IMR-90 (cell line): ENCODE measurements around the gene RAP1GAP2. TPM values are rescaled to one million over a fixed set of nuclear protein-coding genes. Genes with fewer than 3 reads are reported as not detected.

Experiments used
- ATAC-seq: fragments of 200-7000 bp; cut with Tn5 transposase; 2 replicates; pipeline ENCODE4 v1.9.1; 2020; ENCODE audit warnings: low read depth, mild to moderate bottlenecking, moderate library complexity
- BruUV-seq: library from RNA; stranded (reverse); fragments of 400-500 nt; replicated peaks from 2 replicates; lab custom pipeline; 2021; lab: Mats Ljungman, UMichigan
- CTCF ChIA-PET: fragments of 300-600 bp; formaldehyde crosslinking; extraction: SDS; loops from one replicate; lab custom pipeline; 2021; ENCODE audit warnings: antibody characterized with exemption; lab: Yijun Ruan, JAX
- POLR2A ChIA-PET: fragments of 300-600 bp; sonication (Branson Sonifier 250); formaldehyde crosslinking; loops from one replicate; lab custom pipeline; 2022; ENCODE audit warnings: antibody characterized with exemption; ENCODE audit not compliant: unreplicated experiment; lab: Charles Lee
- DNase-seq: peaks from one replicate; pipeline ENCODE4 v3.0.0; 2013
- H2AFZ ChIP-seq: replicated peaks from 2 replicates; pipeline ENCODE3; 2013; ENCODE audit warnings: low read length, mild to moderate bottlenecking; ENCODE audit not compliant: poor library complexity
- H2AK5ac ChIP-seq: 2 replicates; pipeline ENCODE4 v1.6.1; 2013; ENCODE audit warnings: low read depth, low read length, inconsistent platforms
- H2AK9ac ChIP-seq: replicated peaks from 2 replicates; pipeline ENCODE3; 2013; ENCODE audit warnings: mild to moderate bottlenecking, low read depth, low read length, moderate library complexity; ENCODE audit not compliant: poor library complexity
- H2BK120ac ChIP-seq: 2 replicates; pipeline ENCODE4 v1.6.1; 2013; ENCODE audit warnings: low read depth, low read length, inconsistent platforms
- H2BK15ac ChIP-seq: 3 replicates; pipeline ENCODE4 v1.6.1; 2013; ENCODE audit warnings: low read depth, low read length, inconsistent platforms
- H2BK20ac ChIP-seq: 2 replicates; pipeline ENCODE4 v1.6.1; 2013; ENCODE audit warnings: low read depth, mild to moderate bottlenecking, inconsistent platforms, low read length, moderate library complexity
- H2BK5ac ChIP-seq: 2 replicates; pipeline ENCODE4 v1.6.1; 2013; ENCODE audit warnings: mild to moderate bottlenecking, low read depth, low read length, inconsistent platforms; ENCODE audit not compliant: poor library complexity, severe bottlenecking
- H3K14ac ChIP-seq: replicated peaks from 2 replicates; pipeline ENCODE4 v1.6.1; 2013; ENCODE audit warnings: low read depth, low read length, inconsistent platforms
- H3K18ac ChIP-seq: 2 replicates; pipeline ENCODE4 v1.6.1; 2013; ENCODE audit warnings: low read depth, low read length, control low read depth
- H3K23ac ChIP-seq: 2 replicates; pipeline ENCODE4 v1.6.1; 2013; ENCODE audit warnings: low read depth, low read length, inconsistent platforms
- H3K27ac ChIP-seq: 2 replicates; pipeline ENCODE4 v1.5.1; 2013; ENCODE audit warnings: mild to moderate bottlenecking, control low read depth, low read length; ENCODE audit not compliant: insufficient read depth
- H3K27me3 ChIP-seq: 2 replicates; pipeline ENCODE4 v1.6.1; 2013; ENCODE audit warnings: low read length; ENCODE audit not compliant: control insufficient read depth, insufficient read depth
- H3K36me3 ChIP-seq: 2 replicates; pipeline ENCODE4 v1.6.1; 2013; ENCODE audit warnings: low read length, mixed read lengths; ENCODE audit not compliant: control insufficient read depth, insufficient read depth
- H3K4ac ChIP-seq: 2 replicates; pipeline ENCODE4 v1.6.1; 2013; ENCODE audit warnings: low read depth, low read length, inconsistent platforms
- H3K4me1 ChIP-seq: 2 replicates; pipeline ENCODE4 v1.6.1; 2013; ENCODE audit warnings: low read length, mixed read lengths; ENCODE audit not compliant: control insufficient read depth, insufficient read depth
- H3K4me2 ChIP-seq: 2 replicates; pipeline ENCODE4 v1.6.1; 2013; ENCODE audit warnings: low read depth, mild to moderate bottlenecking, control low read depth, low read length, moderate library complexity
- H3K4me3 ChIP-seq: 2 replicates; pipeline ENCODE4 v1.5.1; 2013; ENCODE audit warnings: low read depth, mild to moderate bottlenecking, control low read depth, low read length, moderate library complexity; ENCODE audit not compliant: insufficient read depth
- H3K56ac ChIP-seq: 2 replicates; pipeline ENCODE4 v1.6.1; 2013; ENCODE audit warnings: low read length, inconsistent platforms; ENCODE audit not compliant: insufficient read depth; ENCODE audit errors: extremely low read depth
- H3K79me1 ChIP-seq, 2 experiments: 2 replicates each; pipeline ENCODE4 v1.6.1; 2013; ENCODE audit warnings: low read length in 2 of 2, inconsistent platforms in 1 of 2, low read depth in 1 of 2
- H3K9ac ChIP-seq: 2 replicates; pipeline ENCODE4 v1.6.1; 2013; ENCODE audit warnings: low read depth, low read length, control low read depth
- H3K9me1 ChIP-seq: 2 replicates; pipeline ENCODE4 v1.6.1; 2013; ENCODE audit warnings: low read length, inconsistent platforms; ENCODE audit not compliant: insufficient read depth
- H3K9me3 ChIP-seq: 2 replicates; pipeline ENCODE4 v1.6.1; 2013; ENCODE audit warnings: low read length; ENCODE audit not compliant: control insufficient read depth, insufficient read depth
- H4K20me1 ChIP-seq: 2 replicates; pipeline ENCODE4 v1.6.1; 2013; ENCODE audit warnings: low read length, inconsistent platforms; ENCODE audit not compliant: insufficient read depth
- H4K5ac ChIP-seq: 2 replicates; pipeline ENCODE4 v1.6.1; 2013; ENCODE audit warnings: mild to moderate bottlenecking, low read depth, low read length, control low read depth
- H4K8ac ChIP-seq, 2 experiments: 2 replicates each; pipeline ENCODE4 v1.6.1; 2013; ENCODE audit warnings: low read depth in 2 of 2, low read length in 2 of 2, control low read depth in 1 of 2, inconsistent platforms in 1 of 2
- H4K91ac ChIP-seq: 2 replicates; pipeline ENCODE4 v1.6.1; 2013; ENCODE audit warnings: low read depth, low read length, inconsistent platforms; ENCODE audit not compliant: insufficient read depth
- BHLHE40 ChIP-seq: fragments of 150-350 bp; IDR thresholded peaks from 2 replicates; pipeline ENCODE4 v1.6.1; 2016; ENCODE audit warnings: mild to moderate bottlenecking, low read depth, low read length
- CEBPB ChIP-seq: IDR thresholded peaks from 2 replicates; pipeline ENCODE4 v1.6.1; 2012; ENCODE audit warnings: low read depth, low read length, improper control_type of control experiment
- CHD1 ChIP-seq: IDR thresholded peaks from 2 replicates; pipeline ENCODE4 v1.6.1; 2012; ENCODE audit warnings: low read depth, low read length, improper control_type of control experiment
- CTCF ChIP-seq: conservative IDR thresholded peaks from 2 replicates; pipeline ENCODE4 v1.5.1; 2012; ENCODE audit warnings: mild to moderate bottlenecking, low read depth, low read length, improper control_type of control experiment
- ELK1 ChIP-seq: fragments of 150-350 bp; IDR thresholded peaks from 2 replicates; pipeline ENCODE4 v1.6.1; 2016; ENCODE audit warnings: low read depth, mild to moderate bottlenecking, low read length, moderate library complexity, borderline replicate concordance
- FOS ChIP-seq: fragments of 150-350 bp; IDR thresholded peaks from 2 replicates; pipeline ENCODE4 v1.6.1; 2016; ENCODE audit warnings: low read depth, low read length
- MAFK ChIP-seq: IDR thresholded peaks from 2 replicates; pipeline ENCODE4 v1.6.1; 2012; ENCODE audit warnings: low read depth, low read length, improper control_type of control experiment
- MAZ ChIP-seq: IDR thresholded peaks from 2 replicates; pipeline ENCODE4 v1.6.1; 2012; ENCODE audit warnings: low read depth, mild to moderate bottlenecking, low read length, improper control_type of control experiment, moderate library complexity, borderline replicate concordance
- MXI1 ChIP-seq: IDR thresholded peaks from 2 replicates; pipeline ENCODE4 v1.6.1; 2012; ENCODE audit warnings: low read depth, mild to moderate bottlenecking, low read length, moderate library complexity, borderline replicate concordance
- NFE2L2 ChIP-seq: fragments of 150-350 bp; IDR thresholded peaks from 2 replicates; pipeline ENCODE4 v1.6.1; 2016; ENCODE audit warnings: low read depth, mild to moderate bottlenecking, low read length
- POLR2A ChIP-seq: IDR thresholded peaks from 2 replicates; pipeline ENCODE4 v1.6.1; 2012; ENCODE audit warnings: mild to moderate bottlenecking, low read depth, low read length
- RAD21 ChIP-seq: IDR thresholded peaks from 2 replicates; pipeline ENCODE4 v1.6.1; 2012; ENCODE audit warnings: low read length, improper control_type of control experiment
- RCOR1 ChIP-seq: IDR thresholded peaks from 2 replicates; pipeline ENCODE4 v1.6.1; 2012; ENCODE audit warnings: mild to moderate bottlenecking, low read length, improper control_type of control experiment; ENCODE audit not compliant: insufficient replicate concordance
- RFX5 ChIP-seq: IDR thresholded peaks from 2 replicates; pipeline ENCODE4 v1.8.0; 2012; ENCODE audit warnings: low read depth, mild to moderate bottlenecking, low read length, moderate library complexity
- SMC3 ChIP-seq: fragments of 150-350 bp; IDR thresholded peaks from 2 replicates; pipeline ENCODE4 v1.6.1; 2016; ENCODE audit warnings: low read depth, mild to moderate bottlenecking, antibody characterized with exemption, low read length, moderate library complexity
- USF2 ChIP-seq: fragments of 150-350 bp; IDR thresholded peaks from 2 replicates; pipeline ENCODE4 v1.6.1; 2017; ENCODE audit warnings: mild to moderate bottlenecking, antibody characterized with exemption, low read length, low read depth
- WGBS, 2 experiments: methylation state at CpG; one replicate each; pipeline versions ENCODE4 v1.1.5 to v1.1.7; 2013; ENCODE audit warnings: missing lambda C conversion rate in 2 of 2; ENCODE audit not compliant: insufficient read length in 1 of 2; ENCODE audit errors: extremely low coverage in 2 of 2; 5-methylcytosine and 5-hydroxymethylcytosine counted together
- dilution Hi-C: fragments of 300-500 bp; cut with HindIII; formaldehyde crosslinking; loops from one replicate; pipeline ENCODE4 v1.14.3; 2018; ENCODE audit warnings: low sequenced_read_pairs; ENCODE audit not compliant: unreplicated experiment
- in situ Hi-C: fragments of 300-500 bp; cut with MboI; formaldehyde crosslinking; loops from 3 replicates; pipeline ENCODE4 v1.14.3; 2019; ENCODE audit warnings: low sequenced_read_pairs, inconsistent platforms, mixed read lengths
- intact Hi-C: fragments of 100-400 bp; cut with micrococcal nuclease; formaldehyde crosslinking; loops from 2 replicates; pipeline ENCODE4 v1.10.0; 2022
- polyA plus RNA-seq, 3 experiments: library from polyadenylated mRNA; depleted of rRNA; stranded (reverse); fragments of >200 nt; gene quantifications; 2 replicates each; pipeline ENCODE4 v1.2.3, GENCODE V29; 2012; ENCODE audit warnings: low replicate concordance in 1 of 3
- total RNA-seq: library from RNA; depleted of rRNA; stranded (reverse); fragments of >200 nt; gene quantifications from 2 replicates; pipeline ENCODE4 v1.2.3, GENCODE V29; 2012

RAP1GAP2 gene
- total and polyA plus RNA-seq, 2 of the 4 experiments (the other 2 are of a cell fraction) = 5.7 to 7.5 TPM

- ChIA-PET POLR2A (no interaction called here), CTCF (no interaction called here)
- no peak overlapping the region for H3K23ac ChIP-seq
- no peak overlapping the region for H2BK15ac ChIP-seq
- no peak overlapping the region for H3K4me3 ChIP-seq
- H2BK5ac ChIP-seq = no peak overlapping the region
- no peak overlapping the region for H2AFZ ChIP-seq
- H3K9me1 ChIP-seq = no peaks in the 10 kb centered on the region
- H2AK5ac ChIP-seq = no peak overlapping the region
- no peak overlapping the region for H3K9ac ChIP-seq
- no peak for DNase-seq
- no peak overlapping the region for H4K91ac ChIP-seq
- no peak overlapping the region for H3K18ac ChIP-seq
- no peak overlapping the region for H3K4me2 ChIP-seq
- no peaks in the 10 kb centered on the region for H3K27me3 ChIP-seq
- no peak overlapping the region for H4K8ac ChIP-seq
- WGBS, 2 experiments = no CpG with 5 or more reads among the region's 4 CpGs
- H2BK20ac ChIP-seq = no peak overlapping the region
- no TSS peak for BruUV-seq
- TF ChIP-seq BHLHE40 (no peak), FOS (no peak), CTCF (no peak), RCOR1 (no peak), POLR2A (no peak), RFX5 (no peak), MAZ (no peak), USF2 (no peak), MAFK (no peak), RAD21 (no peak), ELK1 (no peak), CHD1 (no peak), SMC3 (no peak), CEBPB (no peak), NFE2L2 (no peak), MXI1 (no peak)
- intact Hi-C loops = no loop called here
- H4K5ac ChIP-seq = no peak overlapping the region
- dilution Hi-C loops = no loop called here
- no peak overlapping the region for H3K56ac ChIP-seq
- ATAC-seq = no peak
- H3K36me3 ChIP-seq = no peaks in the 10 kb centered on the region
- no peak overlapping the region for H3K27ac ChIP-seq
- peaks cover 3% of the 10 kb centered on the region; the same call in 1 of the 2 replicates for H3K4me1 ChIP-seq
- no peak overlapping the region for H2BK120ac ChIP-seq
- H3K14ac ChIP-seq = no peak overlapping the region
- H3K79me1 ChIP-seq = no peaks in the 10 kb centered on the region
- H3K4ac ChIP-seq = no peak overlapping the region
- peaks cover 2% of the 10 kb centered on the region; the same call in 1 of the 2 replicates for H4K20me1 ChIP-seq
- H3K9me3 ChIP-seq = no peaks in the 10 kb centered on the region
- in situ Hi-C loops = no loop called here
- no peak overlapping the region for H2AK9ac ChIP-seq
Measured at GRCh38 chr17:2816688-2817087, 20.4 kb downstream of the RAP1GAP2 start.
